HG02642 (cell line): ENCODE data around the gene CAMK2D.

Experiments used
- ATAC-seq: cut with Tn5 transposase; IDR thresholded peaks from one replicate; pipeline ENCODE4 v1.9.1; 2021; ENCODE audit warnings: mild to moderate bottlenecking; ENCODE audit not compliant: unreplicated experiment, poor library complexity

Gene CAMK2D

GRCh38 chr4:113547487-113548042, 214.0 kb downstream of the CAMK2D start:
- peak; percentile 98 for ATAC-seq

- ATAC-seq = no peak
Measured at GRCh38 chr4:113541933-113542332, 219.6 kb downstream of the CAMK2D start.

- no peak for ATAC-seq
Measured at GRCh38 chr4:113540859-113541258, 220.7 kb downstream of the CAMK2D start.

- ATAC-seq = peak; percentile 83
Measured at GRCh38 chr4:113539408-113539807, 222.1 kb downstream of the CAMK2D start.

DNA sequence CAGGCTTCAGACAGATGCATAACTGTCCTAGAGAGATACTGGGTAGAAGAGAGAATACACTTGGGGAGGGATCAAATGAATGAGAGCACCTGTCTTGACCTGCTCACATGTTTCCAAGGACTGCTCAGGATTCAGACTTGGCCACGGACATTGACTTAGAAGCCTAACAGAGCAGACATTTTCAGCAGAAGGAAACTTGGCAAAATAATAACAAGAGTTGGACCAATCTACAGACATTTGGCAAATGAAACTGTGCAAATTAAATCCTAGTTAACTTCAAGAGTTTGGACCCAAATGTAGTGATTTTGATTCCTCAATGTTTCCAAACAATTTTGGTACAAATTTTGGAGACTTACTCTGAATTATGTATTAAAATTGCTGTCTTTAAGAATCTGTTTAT, 223.9 kb downstream of the CAMK2D start:
- no peak for ATAC-seq

- ATAC-seq = no peak
Measured at GRCh38 chr4:113537203-113537602, 224.3 kb downstream of the CAMK2D start.

DNA sequence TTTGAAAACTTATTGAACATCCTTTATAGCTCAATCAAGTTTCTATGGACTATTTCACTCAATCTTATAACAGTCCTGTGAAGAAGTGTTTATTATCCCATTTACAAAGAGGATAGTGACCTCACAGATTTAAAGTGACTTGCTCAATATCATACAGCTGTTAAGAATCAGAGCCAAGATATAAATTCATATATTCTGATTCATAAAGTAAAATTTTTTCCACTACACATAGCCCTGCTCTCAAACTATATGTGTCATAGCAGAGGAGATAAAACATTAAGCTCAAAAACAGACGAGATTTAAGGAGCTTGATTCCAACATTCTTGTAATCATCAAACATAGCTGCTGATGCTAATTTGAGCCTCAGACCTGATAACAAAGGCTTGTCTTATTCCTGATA, 226.8 kb downstream of the CAMK2D start:
- ATAC-seq = no peak

GRCh38 chr4:113531572-113531971, 230.0 kb downstream of the CAMK2D start:
- no peak for ATAC-seq

- no peak for ATAC-seq
Measured at GRCh38 chr4:113528395-113528794, 233.1 kb downstream of the CAMK2D start.

GRCh38 chr4:113525521-113525920, 236.0 kb downstream of the CAMK2D start:
- no peak for ATAC-seq

DNA sequence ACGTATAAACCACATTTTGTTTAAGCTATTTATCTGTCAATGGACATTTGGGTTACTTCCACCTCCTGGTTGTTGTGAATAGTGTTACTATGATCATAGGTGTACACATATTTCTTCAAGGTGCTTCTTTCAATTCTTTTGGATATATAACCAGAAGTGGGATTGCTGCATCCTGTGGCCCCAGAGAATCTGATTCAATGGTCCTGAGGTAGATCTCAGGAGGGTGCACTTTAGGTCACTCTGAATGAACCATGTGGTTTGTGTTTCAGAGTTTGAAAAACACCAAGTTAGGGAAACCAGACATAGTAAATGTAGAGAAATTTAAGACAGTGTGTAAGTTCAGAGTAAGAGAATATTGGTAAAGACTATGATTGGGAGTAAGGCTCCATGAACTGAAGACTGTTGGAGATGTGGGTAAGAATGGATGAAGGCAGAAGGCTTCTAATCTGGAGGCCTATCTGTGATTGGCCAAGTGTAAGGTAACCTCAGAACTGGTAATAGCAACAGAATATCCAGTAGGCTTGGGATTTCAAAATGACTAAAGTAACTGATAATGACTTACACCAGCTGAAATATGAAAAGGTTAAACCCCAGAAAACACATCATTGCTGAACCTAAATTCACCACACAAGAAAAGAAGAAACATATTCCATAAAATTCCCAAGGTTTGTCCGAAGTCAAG, 236.9 kb downstream of the CAMK2D start:
- ATAC-seq = peak; percentile 41

GRCh38 chr4:113524096-113524495, 237.4 kb downstream of the CAMK2D start:
- ATAC-seq = peak; percentile 92

DNA sequence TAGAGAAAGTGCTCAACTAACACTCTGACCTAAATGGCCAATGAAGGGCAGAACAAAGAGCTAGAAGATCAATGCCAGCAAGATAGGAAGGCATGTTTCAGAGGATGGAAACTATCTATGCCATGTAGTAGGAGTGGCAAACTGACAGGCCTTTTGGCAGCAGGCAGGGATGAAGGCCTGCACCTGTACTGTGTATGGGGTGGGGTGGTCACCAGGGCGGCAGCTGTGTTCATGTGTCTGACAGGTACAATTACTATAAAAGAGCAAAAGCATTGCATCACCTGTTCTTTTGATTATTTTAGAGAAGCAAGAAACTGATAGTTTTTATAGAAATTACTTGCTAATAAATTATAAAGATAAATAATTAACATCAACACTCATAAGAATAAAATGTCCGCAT, 239.1 kb downstream of the CAMK2D start:
- no peak for ATAC-seq

DNA sequence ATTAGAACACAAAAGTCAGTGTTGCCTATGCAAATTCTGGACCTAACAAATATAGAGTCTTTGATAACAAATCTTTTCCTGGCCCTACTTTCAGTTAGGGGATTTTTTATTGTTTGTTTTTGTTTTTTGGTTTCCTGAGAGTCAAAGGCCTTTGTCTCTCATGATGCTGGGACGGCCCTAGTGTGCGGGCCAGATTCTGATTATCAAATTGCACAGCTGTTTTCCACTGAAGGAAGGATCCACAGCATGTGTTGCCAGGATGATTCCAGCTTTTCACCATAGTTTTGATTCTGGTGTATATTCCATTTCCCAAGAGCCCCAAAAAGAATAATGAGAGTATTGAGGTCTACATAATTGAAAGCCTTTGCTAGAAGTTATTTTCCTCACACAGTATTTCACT, 248.2 kb downstream of the CAMK2D start:
- no peak for ATAC-seq

DNA sequence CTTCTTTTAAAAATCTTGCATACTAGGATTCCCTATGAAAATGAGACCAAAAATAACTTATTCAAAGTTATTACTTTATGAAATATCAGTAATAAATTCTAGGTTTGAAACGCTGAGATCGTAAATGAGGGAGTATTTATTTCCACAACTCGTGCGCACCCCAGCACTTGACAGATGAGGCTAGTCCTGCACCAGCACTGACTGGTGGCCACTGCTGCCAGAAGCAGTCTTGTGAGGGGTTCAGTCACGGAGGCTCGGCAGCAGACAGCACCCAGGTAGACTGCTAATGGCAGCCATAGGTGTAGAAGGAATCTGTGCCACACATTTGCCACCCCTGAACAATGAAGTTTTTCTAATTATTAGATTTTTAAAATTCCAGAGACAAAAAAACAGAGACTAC, 248.7 kb downstream of the CAMK2D start:
- ATAC-seq = no peak

GRCh38 chr4:113511944-113512343, 249.6 kb downstream of the CAMK2D start:
- ATAC-seq = no peak

DNA sequence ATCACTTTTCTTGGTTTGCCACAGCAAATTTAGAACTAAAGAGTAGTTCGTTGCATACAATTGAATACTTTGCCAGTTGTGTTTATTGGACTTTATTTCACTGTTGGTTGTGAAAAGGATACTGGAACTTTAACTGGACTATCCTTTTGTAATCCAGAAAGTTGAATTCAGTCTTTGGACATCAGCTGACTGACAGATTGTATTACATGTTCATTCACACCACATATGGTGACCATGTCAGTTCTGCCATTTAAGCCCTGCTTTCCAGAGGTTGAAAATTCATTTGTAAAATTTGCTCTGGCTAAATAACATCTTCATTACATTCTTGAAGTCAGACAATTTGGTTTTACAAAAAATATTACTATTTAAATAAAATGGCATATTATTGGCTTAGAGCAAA, 251.7 kb downstream of the CAMK2D start:
- no peak for ATAC-seq

GRCh38 chr4:113505044-113505443, 256.5 kb downstream of the CAMK2D start:
- ATAC-seq = no peak

- ATAC-seq = no peak
Measured at GRCh38 chr4:113504422-113504821, 257.1 kb downstream of the CAMK2D start.

GRCh38 chr4:113503691-113504090, 257.8 kb downstream of the CAMK2D start:
- no peak for ATAC-seq

- no peak for ATAC-seq
Measured at GRCh38 chr4:113502906-113503305, 258.6 kb downstream of the CAMK2D start.

- ATAC-seq = no peak
Measured at GRCh38 chr4:113502476-113502875, 259.1 kb downstream of the CAMK2D start.
